HFFc6 (cell line): Measurements from ENCODE around the gene PDE4B. TPM values are rescaled to one million over a fixed set of nuclear protein-coding genes. Genes with fewer than 3 reads are reported as not detected.
A peak's percentile ranks its signal among the peaks of the same experiment; 100 is the strongest.

Source experiments
- DNase-seq: peaks from one replicate; pipeline ENCODE4 v3.0.0-alpha.2; 2018
- H3K27ac Mint-ChIP-seq: 2 replicates; pipeline ENCODE4 v1.8.0; 2020; ENCODE audit warnings: mild to moderate bottlenecking, mixed read lengths
- H3K27me3 Mint-ChIP-seq: 2 replicates; pipeline ENCODE4 v1.8.0; 2021; ENCODE audit warnings: mild to moderate bottlenecking, moderate library complexity, mixed read lengths; ENCODE audit not compliant: insufficient read depth
- H3K36me3 Mint-ChIP-seq: 2 replicates; pipeline ENCODE4 v1.8.0; 2021; ENCODE audit warnings: low read depth, mixed read lengths
- H3K4me1 Mint-ChIP-seq: 2 replicates; pipeline ENCODE4 v1.8.0; 2020; ENCODE audit warnings: low read depth, mixed read lengths
- H3K4me3 Mint-ChIP-seq: 2 replicates; pipeline ENCODE4 v1.8.0; 2020; ENCODE audit warnings: mild to moderate bottlenecking, moderate library complexity, mixed read lengths
- H3K9me3 Mint-ChIP-seq: 2 replicates; pipeline ENCODE4 v1.8.0; 2020; ENCODE audit warnings: mild to moderate bottlenecking, mixed read lengths
- total RNA-seq, 6 experiments: library from RNA; stranded (reverse); fragmentation: NEBNext Ultra II Directional; extraction: Animal tissue kit (Norgen Biotek cat#: 25700); gene quantifications; 2 replicates in 1 of 6; 3 replicates in 5 of 6; pipeline ENCODE4 v1.2.3, GENCODE V29; 2021
- TF ChIP-seq, protein P1 (sequence below): fragments of 200-600 bp; sonication (generic); IDR thresholded peaks from 2 replicates; pipeline ENCODE4 v1.5.0; 2021; ENCODE audit warnings: antibody characterized with exemption, mild to moderate bottlenecking

PDE4B gene
- total RNA-seq, 6 experiments from 2014 or later, result 34.9 to 57.6 (median 42.8) TPM

DNA sequence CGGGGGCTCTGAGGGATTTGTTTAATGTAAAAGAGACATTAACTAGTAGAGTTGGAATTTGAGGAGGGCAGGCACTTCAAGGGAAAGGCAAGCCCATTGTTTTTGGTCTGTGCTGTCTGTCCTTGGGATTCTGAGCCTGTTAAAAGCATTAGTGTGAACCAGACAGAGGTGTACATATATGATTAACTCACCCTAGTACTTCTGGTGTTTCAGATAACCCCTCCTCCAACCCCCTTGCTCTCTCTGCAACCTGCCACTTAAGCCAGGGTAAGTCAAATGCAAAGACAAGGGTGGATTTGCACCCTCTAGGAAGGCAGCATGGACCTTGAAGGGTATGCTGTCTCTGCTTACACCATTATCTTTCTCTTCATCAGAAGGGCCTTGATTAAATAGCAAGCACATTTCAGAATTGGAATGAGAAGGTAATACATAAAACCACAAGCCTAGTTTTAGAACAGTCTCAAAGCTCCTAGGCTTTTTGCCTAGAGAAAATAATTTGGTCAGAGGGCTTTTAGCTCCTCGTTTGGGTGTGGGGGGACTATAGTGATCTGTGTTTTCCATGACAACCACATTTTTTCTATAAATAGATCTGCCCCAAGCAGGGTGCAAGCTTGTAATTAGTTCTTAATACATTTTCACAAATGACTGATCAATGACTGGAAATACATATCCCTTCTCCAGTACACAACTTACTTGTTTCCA, 620.6 kb downstream of the PDE4B start:
- DNase-seq, result no peak
- Mint-ChIP-seq H3K4me3 (no peak overlapping the region), H3K36me3 (peaks cover 13% of the 10 kb centered on the region), H3K9me3 (peaks cover 16% of the 10 kb centered on the region), H3K27ac (peak overlapping the region; percentile 22; the same call in 1 of the 2 replicates), H3K27me3 (peaks cover 3% of the 10 kb centered on the region; the same call in 1 of the 2 replicates), H3K4me1 (peaks cover 47% of the 10 kb centered on the region)
- TF ChIP-seq, protein P1, sequence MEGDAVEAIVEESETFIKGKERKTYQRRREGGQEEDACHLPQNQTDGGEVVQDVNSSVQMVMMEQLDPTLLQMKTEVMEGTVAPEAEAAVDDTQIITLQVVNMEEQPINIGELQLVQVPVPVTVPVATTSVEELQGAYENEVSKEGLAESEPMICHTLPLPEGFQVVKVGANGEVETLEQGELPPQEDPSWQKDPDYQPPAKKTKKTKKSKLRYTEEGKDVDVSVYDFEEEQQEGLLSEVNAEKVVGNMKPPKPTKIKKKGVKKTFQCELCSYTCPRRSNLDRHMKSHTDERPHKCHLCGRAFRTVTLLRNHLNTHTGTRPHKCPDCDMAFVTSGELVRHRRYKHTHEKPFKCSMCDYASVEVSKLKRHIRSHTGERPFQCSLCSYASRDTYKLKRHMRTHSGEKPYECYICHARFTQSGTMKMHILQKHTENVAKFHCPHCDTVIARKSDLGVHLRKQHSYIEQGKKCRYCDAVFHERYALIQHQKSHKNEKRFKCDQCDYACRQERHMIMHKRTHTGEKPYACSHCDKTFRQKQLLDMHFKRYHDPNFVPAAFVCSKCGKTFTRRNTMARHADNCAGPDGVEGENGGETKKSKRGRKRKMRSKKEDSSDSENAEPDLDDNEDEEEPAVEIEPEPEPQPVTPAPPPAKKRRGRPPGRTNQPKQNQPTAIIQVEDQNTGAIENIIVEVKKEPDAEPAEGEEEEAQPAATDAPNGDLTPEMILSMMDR, result no peak

DNA sequence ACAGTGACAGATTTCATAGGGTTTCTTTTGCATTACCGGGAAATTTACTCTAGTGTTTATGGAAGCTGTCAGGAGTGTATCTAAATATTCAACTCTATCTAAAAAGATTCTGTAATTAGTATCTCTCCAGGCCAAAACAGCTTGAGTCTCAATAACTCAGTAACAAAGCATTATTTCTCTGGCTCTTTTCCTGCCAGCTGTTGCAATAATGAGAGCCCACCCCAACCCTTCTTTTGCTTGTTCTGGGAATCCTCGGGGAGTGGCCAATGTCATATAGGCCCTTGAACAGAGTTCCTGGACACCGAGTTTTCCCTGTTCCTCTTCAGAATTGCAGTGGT, 621.1 kb downstream of the PDE4B start:
- peaks cover 47% of the 10 kb centered on the region for H3K4me1 Mint-ChIP-seq
- no peak overlapping the region for H3K27ac Mint-ChIP-seq

DNA sequence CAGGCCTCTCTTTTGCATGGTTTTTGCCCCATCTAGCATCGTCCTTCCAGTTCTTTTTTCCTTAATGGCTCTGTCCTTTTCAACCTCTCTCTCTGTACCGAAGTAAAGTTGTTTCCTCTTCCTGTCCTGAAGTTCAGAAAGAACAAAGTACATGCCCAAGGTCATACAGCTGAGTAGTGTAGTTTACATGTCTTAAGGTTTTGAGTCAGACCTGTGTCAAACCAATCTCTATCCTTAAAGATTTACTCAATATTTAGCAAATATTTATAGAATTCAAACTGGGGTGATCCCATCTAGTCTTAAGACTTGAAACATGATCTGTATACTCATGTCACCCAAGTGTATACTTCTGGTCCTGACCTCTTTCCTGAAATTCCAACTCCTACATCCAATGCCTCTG, 622.6 kb downstream of the PDE4B start:
- no peak overlapping the region for H3K4me3 Mint-ChIP-seq
- H3K36me3 Mint-ChIP-seq, result no peaks in the 10 kb centered on the region
- no peak for DNase-seq
- peaks cover 1% of the 10 kb centered on the region; the same call in 1 of the 2 replicates for H3K27me3 Mint-ChIP-seq
- TF ChIP-seq, protein P1, result no peak
- H3K27ac Mint-ChIP-seq, result no peak overlapping the region
- H3K9me3 Mint-ChIP-seq, result peaks cover 2% of the 10 kb centered on the region; the same call in 1 of the 2 replicates
- H3K4me1 Mint-ChIP-seq, result peaks cover 47% of the 10 kb centered on the region

More for the DNA sequence above, 621.1 kb downstream of the PDE4B start:
- TF ChIP-seq, protein P1, result no peak
- peaks cover 3% of the 10 kb centered on the region; the same call in 1 of the 2 replicates for H3K27me3 Mint-ChIP-seq
- no peak overlapping the region for H3K4me3 Mint-ChIP-seq
- H3K36me3 Mint-ChIP-seq, result peaks cover 8% of the 10 kb centered on the region
- peaks cover 13% of the 10 kb centered on the region for H3K9me3 Mint-ChIP-seq
- no peak for DNase-seq

DNA sequence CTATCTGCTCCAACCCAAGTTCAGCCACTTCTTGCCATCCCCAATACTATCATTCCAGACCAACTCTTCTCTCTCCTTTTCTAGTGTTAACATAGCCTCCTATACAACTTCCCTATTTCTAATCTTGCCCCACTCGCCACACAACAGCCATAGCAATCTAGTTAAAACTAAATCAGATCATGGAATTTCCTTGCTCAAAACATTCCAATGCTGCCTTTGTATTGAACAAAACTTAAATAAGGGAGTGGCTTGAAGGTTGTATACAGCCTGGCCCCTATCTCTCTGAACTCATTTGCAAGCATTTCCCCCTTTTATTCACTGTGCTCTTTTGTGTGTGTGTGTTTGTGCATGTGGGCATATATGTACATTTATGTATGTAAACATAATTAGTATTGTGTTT, 623.2 kb downstream of the PDE4B start:
- Mint-ChIP-seq H3K27ac (no peak overlapping the region), H3K4me1 (peaks cover 46% of the 10 kb centered on the region), H3K9me3 (no peaks in the 10 kb centered on the region), H3K27me3 (peaks cover 1% of the 10 kb centered on the region; the same call in 1 of the 2 replicates), H3K36me3 (no peaks in the 10 kb centered on the region), H3K4me3 (no peak overlapping the region)
- no peak for DNase-seq
- TF ChIP-seq, protein P1, result no peak

DNA sequence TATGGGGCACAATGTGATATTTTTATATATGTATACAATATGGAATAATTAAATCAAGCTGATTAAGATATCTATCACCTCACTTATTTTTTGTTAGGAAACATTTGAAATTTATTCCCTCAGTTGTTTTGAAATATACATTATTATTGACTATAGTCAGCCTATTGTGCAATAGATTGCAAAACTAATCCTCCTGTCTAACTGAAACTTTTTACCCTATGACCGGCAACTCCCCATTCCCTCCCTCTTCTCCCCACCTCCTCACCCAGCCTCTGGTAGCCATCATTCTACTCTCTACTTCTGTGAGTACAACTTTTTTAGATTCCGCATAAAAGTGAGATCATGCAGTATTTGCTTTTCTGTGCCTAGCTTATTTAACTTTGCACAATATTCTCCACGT, 623.6 kb downstream of the PDE4B start:
- Mint-ChIP-seq H3K36me3 (no peaks in the 10 kb centered on the region), H3K4me3 (no peak overlapping the region), H3K27ac (no peak overlapping the region), H3K27me3 (peaks cover 1% of the 10 kb centered on the region; the same call in 1 of the 2 replicates), H3K4me1 (peaks cover 41% of the 10 kb centered on the region), H3K9me3 (no peaks in the 10 kb centered on the region)
- TF ChIP-seq, protein P1, result no peak
- no peak for DNase-seq
